ENCODE results near the gene SEPTIN12.

SEPTIN12 gene

DNA sequence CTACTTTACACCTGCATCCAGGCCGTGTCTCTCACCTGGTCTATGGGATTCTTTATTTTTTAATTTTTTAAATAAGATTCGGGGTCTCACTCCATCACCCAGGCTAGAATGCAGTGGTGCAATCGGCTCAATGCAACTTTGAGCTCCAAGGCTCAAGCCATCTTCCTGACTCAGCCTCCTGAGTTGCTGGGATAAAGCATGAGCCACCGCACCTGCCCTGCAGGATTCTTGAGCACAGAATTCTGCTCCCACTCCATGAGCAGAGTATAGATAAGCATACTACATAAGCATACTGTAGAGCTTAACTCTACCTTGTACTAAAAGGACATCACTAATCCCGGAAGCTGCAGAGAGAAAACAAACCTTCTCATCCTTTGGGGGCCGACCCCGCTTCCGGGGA is 43.5 kb upstream of the SEPTIN12 start:
- Histone ChIP-seq H3K27me3 (ENCODE audit: control insufficient read depth, insufficient read depth, low read length) (no peaks in the 10 kb centered on the region), H3K9ac (no peak overlapping the region), H3K4me1 (peaks cover 26% of the 10 kb centered on the region), H3K4me3 (ENCODE audit: low read depth, low read length) (no peak overlapping the region), H3K79me2 (peaks cover 21% of the 10 kb centered on the region), H2AFZ (no peak overlapping the region), H3K9me3 (ENCODE audit: control insufficient read depth, low read length) (no peaks in the 10 kb centered on the region), H3K4me2 (ENCODE audit: low read length) (no peak overlapping the region), H3K36me3 (ENCODE audit: control insufficient read depth, insufficient read depth, low read length) (no peaks in the 10 kb centered on the region), H3K27ac (no peak overlapping the region)
- TF ChIP-seq, protein P1, sequence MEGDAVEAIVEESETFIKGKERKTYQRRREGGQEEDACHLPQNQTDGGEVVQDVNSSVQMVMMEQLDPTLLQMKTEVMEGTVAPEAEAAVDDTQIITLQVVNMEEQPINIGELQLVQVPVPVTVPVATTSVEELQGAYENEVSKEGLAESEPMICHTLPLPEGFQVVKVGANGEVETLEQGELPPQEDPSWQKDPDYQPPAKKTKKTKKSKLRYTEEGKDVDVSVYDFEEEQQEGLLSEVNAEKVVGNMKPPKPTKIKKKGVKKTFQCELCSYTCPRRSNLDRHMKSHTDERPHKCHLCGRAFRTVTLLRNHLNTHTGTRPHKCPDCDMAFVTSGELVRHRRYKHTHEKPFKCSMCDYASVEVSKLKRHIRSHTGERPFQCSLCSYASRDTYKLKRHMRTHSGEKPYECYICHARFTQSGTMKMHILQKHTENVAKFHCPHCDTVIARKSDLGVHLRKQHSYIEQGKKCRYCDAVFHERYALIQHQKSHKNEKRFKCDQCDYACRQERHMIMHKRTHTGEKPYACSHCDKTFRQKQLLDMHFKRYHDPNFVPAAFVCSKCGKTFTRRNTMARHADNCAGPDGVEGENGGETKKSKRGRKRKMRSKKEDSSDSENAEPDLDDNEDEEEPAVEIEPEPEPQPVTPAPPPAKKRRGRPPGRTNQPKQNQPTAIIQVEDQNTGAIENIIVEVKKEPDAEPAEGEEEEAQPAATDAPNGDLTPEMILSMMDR (IDR thresholded peaks at IDR 0.05), result no peak

DNA sequence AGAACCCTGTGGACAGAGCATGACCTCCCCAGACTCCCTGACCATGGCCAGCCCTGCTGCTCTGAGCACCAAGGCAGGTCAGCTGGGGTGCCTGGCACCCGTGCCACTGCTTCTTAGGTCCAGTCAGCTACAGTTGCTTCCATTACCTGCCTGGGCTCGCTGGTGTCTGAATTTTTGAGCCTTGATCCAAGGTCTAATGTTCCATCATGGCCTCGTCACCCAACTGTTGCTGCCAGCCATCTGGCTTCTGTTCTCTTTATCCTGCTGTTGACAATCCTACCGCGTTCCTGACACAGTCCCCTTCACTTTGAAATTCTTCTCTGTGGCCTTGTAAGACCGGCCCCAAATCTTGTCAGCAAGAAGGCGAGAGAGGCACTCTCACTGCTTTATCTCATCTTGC is 42.3 kb upstream of the SEPTIN12 start:
- Histone ChIP-seq H3K36me3 (ENCODE audit: control insufficient read depth, insufficient read depth, low read length) (no peaks in the 10 kb centered on the region), H3K4me2 (ENCODE audit: low read length) (no peak overlapping the region), H3K79me2 (peaks cover 23% of the 10 kb centered on the region), H3K9ac (no peak overlapping the region), H3K27ac (no peak overlapping the region), H3K4me3 (ENCODE audit: low read depth, low read length) (no peak overlapping the region), H3K4me1 (peaks cover 26% of the 10 kb centered on the region), H3K27me3 (ENCODE audit: control insufficient read depth, insufficient read depth, low read length) (no peaks in the 10 kb centered on the region), H2AFZ (no peak overlapping the region), H3K9me3 (ENCODE audit: control insufficient read depth, low read length) (no peaks in the 10 kb centered on the region)
- TF ChIP-seq, protein P1 (IDR thresholded peaks at IDR 0.05), result no peak

GRCh38 chr16:4828567-4829321 is 40.6 kb upstream of the SEPTIN12 start:
- H3K36me3 ChIP-seq (ENCODE audit: control insufficient read depth, insufficient read depth, low read length), result no peaks in the 10 kb centered on the region
- no peak overlapping the region for H2AFZ ChIP-seq
- no peak overlapping the region for H3K27ac ChIP-seq
- no peak overlapping the region for H3K4me2 ChIP-seq (ENCODE audit: low read length)
- no peaks in the 10 kb centered on the region for H3K27me3 ChIP-seq (ENCODE audit: control insufficient read depth, insufficient read depth, low read length)
- TF ChIP-seq, protein P1 (IDR thresholded peaks at IDR 0.05), result no peak
- no peak overlapping the region for H3K4me3 ChIP-seq (ENCODE audit: low read depth, low read length)
- H3K9me3 ChIP-seq (ENCODE audit: control insufficient read depth, low read length), result no peaks in the 10 kb centered on the region
- peaks cover 19% of the 10 kb centered on the region for H3K4me1 ChIP-seq
- H3K9ac ChIP-seq, result no peak overlapping the region
- peaks cover 23% of the 10 kb centered on the region for H3K79me2 ChIP-seq

- peaks cover 4% of the 10 kb centered on the region for H3K4me1 ChIP-seq
- no peak overlapping the region for H3K9ac ChIP-seq
- H2AFZ ChIP-seq, result no peak overlapping the region
- H3K79me2 ChIP-seq, result peaks cover 23% of the 10 kb centered on the region
- H3K36me3 ChIP-seq (ENCODE audit: control insufficient read depth, insufficient read depth, low read length), result no peaks in the 10 kb centered on the region
- H3K27ac ChIP-seq, result no peak overlapping the region
- H3K4me3 ChIP-seq (ENCODE audit: low read depth, low read length), result no peak overlapping the region
- H3K4me2 ChIP-seq (ENCODE audit: low read length), result no peak overlapping the region
- H3K27me3 ChIP-seq (ENCODE audit: control insufficient read depth, insufficient read depth, low read length), result no peaks in the 10 kb centered on the region
- no peaks in the 10 kb centered on the region for H3K9me3 ChIP-seq (ENCODE audit: control insufficient read depth, low read length)
- TF ChIP-seq, protein P1 (IDR thresholded peaks at IDR 0.05), result no peak
These were observed 38.8 kb upstream of the SEPTIN12 start for GRCh38 chr16:4826980-4827379.

DNA sequence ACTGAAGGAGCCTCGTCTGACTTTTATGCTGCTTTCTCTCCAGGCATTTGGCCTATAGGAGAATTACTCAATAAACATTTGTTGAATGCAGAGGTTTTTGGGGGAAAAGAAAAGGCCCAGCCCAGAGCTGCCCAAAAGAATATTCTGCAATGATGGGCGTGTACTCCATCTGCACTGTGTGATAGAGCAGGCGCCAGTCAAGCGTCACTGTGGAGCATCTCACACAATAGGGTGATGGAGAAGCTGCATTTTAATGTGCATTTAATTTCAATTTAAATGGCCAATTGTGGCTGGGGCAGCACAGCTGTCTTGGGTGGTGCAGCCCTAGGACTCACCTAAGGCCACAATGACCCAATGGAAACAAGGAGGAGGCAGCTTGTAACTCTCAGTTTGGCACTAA is 38.4 kb upstream of the SEPTIN12 start:
- Histone ChIP-seq H3K36me3 (ENCODE audit: control insufficient read depth, insufficient read depth, low read length) (no peaks in the 10 kb centered on the region), H2AFZ (no peak overlapping the region), H3K9ac (no peak overlapping the region), H3K9me3 (ENCODE audit: control insufficient read depth, low read length) (no peaks in the 10 kb centered on the region), H3K27ac (no peak overlapping the region), H3K4me2 (ENCODE audit: low read length) (no peak overlapping the region), H3K79me2 (peaks cover 23% of the 10 kb centered on the region), H3K4me3 (ENCODE audit: low read depth, low read length) (no peak overlapping the region), H3K27me3 (ENCODE audit: control insufficient read depth, insufficient read depth, low read length) (no peaks in the 10 kb centered on the region), H3K4me1 (no peaks in the 10 kb centered on the region)
- TF ChIP-seq, protein P1 (IDR thresholded peaks at IDR 0.05), result no peak

Data from parathyroid adenoma (tissue), 2 donors.